HuH-7 (cell line): ENCODE results near the gene TPPP.

ENCODE experiments used
- DNase-seq: peaks from one replicate; pipeline ENCODE4 v3.0.0; 2011; ENCODE audit warnings: low spot score

The TPPP gene

DNA sequence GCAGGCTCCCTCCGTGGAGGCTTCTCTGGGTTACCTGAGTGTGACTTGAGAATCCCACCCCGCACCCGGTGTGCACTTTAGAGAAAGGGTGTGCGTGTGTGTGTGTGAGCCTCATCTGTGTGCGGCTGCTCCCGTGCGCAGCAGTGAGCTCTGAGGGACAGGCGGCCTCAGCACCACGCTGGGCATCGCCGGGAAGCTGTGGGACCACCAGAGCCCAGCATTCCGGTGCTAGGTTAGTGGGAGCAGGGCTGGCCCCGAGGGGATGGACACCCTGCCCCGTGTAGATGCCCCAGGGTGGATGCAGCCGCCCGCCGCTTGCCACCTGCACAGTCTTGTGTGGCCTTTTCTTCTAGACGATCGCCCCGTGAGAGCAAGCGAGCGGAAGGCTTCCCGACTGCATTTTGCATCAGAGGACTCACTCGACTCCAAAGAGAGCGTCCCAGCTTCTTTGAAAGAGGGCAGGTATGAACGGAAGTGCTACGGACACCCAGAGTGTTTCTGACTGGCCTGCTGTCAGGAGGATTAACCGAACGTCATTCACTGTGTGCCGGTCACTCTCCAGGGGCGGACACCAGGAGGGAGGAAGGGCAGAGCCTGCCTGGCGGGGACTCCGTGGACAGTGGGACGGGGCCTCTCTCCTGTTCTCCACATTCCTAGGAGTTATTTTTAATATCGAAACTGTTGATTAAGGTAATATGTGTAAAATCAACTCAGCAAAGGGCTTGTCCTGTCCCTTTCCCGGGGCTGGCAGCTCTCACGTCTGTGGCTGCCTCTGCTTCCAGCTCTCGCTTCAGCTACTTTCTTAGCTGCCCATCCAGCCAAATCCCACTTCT is 68.8 kb downstream of the TPPP start:
- no peak for DNase-seq

DNA sequence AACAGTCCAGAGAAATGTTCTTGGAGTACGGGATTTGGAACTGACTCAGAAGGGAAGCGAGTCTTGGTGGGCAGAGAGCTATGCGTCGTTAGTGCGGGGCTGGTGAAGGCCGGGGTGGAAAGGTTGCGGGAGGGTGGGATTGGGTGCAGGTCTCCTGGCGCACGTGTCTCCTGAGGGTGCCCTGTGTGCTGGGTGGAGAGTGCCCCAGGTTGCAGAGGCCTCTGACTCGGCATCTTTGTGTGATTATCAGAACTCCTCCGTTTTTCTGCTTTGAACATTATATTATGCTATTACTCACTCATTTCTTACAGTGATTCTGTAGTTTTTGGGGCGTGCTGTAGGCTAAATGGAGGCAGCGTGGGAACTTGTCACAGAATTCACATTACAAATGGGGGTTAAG is 69.6 kb downstream of the TPPP start:
- DNase-seq: no peak

DNA sequence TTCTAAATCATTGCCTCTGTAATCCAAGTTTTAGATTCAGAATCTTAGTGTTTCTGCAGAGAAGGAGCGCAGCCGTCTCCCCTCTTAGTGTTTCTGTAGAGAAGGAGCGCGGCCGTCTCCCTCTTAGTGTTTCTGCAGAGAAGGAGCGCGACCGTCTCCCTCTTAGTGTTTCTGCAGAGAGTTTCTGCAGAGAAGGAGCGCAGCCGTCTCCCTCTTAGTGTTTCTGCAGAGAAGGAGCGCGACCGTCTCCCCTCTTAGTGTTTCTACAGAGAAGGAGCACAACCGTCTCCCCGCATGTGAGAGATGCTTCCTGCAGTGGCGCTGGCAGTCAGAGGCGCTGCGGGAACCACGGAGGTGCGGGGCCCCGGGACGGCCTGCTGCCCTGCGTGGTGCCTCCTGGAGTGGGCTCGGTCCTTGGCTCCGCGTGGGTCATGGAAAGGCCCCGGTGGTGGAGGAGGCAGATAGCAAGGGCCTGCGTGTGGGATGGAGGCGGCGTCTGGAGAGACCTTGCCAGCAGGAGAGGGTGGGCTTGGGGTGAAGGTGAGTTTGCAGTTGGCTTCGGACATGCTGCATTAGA is 70.1 kb downstream of the TPPP start:
- DNase-seq: no peak

DNA sequence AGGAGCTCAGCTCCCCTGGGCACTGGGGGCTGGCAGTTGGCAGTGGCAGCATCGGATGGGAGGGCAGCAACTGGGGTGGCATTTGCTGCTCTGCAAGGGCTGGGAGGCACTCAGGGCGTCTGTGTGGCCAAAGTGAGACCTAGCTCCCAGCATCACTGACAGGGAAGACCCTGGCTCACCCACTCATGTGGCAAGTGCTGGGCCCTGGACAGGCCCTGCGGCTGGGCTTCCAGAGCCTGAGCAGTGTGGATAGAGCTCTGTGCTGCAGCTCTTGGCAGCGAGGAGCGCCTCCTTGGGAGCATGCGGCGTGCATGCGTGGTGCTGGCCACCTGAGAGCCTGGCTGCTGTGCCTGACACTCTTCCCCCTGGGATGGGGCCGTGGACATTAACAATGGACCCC is 70.8 kb downstream of the TPPP start:
- no peak for DNase-seq

DNA sequence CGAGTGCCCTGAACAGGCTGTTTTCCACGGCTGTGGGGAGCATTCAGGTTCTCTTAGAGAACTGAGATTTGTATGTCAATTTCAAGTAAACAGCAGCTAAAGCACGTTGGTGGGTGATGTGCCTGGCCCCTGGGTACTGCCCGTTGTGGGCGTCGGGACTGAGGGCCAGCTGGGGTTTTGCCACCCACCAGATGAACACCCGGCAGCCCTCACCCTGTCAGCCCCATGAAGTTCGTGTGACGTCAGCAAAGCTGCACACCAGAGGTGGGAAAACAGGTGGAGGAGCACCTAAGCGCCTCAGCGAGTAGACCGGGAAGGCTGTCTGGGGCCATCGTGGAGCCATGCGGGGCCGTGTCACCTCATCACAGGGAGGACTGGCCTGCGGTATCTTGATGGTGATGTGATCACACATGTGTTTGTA is 71.8 kb downstream of the TPPP start:
- DNase-seq: no peak

DNA sequence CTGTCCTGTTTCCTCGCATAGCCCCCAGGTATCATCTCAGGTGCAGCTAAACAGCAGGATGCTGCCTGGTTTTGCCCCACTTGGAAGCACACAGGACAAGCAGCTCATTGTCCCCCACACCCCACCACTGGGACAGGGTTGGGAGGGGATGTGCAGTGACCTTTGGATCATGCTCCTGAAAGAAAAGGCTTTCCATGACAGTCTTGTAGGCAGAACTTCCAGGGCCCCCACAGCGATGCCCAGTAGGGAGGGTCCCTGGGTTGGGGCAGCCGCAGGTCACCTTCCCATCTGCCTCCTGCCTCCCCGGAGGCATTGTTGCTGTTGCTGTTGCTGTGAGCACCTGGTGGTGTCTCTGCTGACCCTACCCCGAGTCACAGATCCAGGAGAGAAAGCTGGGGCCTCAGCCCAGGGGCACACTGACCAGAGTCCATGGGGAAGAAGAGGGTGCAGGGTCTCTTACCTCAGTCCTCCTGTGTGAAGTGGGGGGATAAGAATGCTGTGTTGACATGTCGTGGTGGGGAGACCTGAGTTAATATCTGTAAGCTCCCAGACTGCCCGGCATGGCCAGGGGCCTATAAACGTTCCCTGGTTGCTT is 72.5 kb downstream of the TPPP start:
- no peak for DNase-seq

DNA sequence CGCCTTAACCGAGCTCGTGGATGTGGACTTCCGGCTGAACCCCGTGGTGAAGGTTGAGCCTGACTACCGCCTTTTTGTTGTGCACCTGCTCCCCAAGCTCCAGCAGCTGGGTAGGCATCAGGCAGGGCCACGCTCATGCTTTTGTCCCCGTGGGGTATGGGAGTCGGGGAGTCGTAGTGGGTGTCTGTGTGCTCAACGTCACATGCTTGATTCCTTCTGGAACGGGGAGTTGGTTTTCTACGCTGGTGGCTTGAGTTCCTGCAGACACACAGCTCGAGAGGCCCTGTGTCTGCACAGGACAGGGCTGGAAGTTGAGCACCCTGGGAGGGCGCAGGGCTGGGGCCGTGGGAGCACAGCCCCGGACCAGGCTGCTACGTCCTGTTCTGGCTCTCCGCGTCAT is 73.0 kb downstream of the TPPP start:
- DNase-seq: no peak

DNA sequence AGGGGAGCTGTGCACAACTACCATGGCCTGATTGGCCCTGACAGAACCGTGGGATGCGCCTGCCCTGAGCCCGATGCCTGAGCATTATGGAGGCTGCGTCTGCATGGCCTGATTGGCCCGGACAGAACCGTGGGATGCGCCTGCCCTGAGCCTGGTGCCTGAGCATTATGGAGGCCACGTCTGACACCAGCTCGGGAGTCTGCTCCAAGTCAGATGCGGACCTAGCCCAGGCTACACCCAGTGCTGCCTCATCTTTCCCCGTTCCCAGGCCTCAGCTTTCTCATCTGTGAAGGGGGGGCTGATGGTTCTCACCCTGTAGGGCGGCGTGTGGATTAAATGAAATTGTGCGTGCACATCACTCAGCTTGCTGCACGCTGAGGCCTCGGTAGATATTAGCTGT is 73.7 kb downstream of the TPPP start:
- DNase-seq: no peak

DNA sequence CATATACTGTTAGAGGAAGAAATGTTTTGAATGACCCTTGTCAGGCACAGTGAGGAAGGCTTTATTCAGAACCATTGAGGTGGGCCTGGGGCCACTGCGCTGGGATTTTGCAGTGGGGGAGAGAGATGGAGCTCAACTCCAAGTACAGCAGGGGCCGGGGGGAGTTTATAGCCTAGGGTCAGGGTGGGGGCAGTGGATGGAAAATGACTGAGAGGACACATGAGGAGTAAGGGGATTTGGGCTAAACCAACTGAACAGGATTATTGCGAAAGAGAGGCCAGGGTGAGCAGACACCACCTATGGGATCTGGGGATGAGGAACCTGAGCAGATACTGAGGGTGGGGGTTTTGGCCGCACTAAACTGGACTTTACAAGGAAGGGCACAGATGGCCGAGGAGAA is 74.7 kb downstream of the TPPP start:
- DNase-seq: no peak

DNA sequence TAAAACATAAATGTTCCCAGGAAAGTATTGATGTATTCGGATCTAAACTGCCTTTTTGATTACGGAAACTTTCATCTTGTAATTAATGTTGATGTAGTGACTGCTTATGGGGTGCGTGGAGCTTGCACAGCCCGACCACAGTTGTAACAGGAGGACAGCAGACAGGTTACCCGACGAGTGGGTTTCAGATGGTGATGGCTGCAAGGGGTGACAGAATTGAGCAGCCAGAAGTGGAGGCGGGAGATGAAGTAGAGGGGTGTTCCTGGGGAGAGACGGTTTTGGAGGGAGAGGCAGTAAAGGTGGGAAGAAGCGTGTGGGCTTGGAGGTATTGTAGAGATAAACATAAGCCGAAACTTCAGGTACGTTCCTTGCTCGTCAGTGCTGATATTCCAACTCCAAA is 75.3 kb downstream of the TPPP start:
- DNase-seq: no peak

DNA sequence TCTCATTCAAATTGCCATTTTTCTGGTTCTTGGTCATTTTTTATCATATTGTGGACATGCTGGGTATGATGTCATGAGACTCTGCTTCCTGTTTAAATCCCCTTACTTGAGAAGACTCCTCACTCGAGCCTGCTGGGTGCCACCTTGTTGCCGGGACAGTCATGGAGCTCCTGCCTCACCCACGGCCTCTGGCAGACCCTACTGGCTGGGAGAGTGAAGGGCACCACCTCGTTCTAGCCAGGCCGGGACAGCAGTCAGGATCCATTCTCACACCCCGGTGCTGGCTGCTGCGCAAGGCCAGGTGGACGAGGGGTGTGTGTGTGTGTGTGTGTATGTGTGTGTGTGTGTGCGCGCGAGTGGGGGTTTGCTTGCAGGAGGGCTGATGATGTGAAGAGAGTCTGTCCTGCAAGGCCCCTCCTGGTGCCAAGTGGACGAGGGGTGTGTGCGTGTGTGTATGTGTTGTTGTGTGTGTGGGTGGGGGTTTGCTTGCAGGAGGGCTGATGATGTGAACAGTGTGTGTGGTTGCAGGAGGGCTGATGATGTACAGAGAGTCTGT is 76.6 kb downstream of the TPPP start:
- DNase-seq: no peak

DNA sequence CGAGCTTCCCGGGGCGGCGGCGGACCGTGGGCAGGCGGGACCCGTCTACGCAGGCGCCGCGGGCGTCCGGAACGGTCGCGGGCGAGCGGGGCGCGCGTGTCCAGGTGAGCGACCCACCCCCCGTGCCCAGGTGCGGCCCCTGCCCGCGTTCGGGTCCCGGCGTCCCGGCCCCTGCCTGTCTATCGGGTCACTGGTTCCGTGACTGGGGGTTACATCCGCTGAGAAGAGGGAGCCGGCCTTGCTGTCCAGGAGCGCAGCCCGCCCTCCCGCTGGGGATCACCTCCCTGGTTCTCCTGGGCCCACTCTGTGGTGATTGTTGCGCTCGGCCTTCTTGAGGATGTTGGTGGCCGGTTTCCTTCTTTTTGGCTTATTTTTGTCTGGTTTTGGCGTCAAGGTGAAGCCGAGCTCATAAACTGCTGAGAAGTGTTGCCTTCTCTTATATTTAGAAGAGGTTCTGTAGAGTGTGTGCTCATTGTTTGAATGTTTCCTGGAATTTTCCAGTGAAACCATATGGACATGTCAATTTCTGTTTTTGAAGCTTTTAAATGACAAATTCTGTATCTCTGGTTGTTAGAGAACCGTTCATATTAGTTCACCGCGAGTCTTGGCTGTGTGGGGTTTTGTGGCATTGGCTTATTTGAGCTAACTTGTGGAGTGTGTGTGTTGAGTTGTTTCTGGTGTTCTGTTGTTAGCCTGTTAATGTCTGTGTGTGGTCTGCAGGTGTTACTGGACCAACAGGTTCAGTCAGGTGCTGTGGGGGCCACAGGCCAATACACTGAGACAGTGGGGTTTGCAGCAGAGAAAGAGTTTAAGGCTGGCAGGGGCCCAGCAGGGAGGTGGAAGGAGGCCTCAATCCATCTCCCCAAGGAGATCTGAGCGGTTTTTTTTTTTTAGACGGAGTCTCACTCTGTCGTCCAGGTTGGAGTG is 80.4 kb downstream of the TPPP start:
- no peak for DNase-seq

DNA sequence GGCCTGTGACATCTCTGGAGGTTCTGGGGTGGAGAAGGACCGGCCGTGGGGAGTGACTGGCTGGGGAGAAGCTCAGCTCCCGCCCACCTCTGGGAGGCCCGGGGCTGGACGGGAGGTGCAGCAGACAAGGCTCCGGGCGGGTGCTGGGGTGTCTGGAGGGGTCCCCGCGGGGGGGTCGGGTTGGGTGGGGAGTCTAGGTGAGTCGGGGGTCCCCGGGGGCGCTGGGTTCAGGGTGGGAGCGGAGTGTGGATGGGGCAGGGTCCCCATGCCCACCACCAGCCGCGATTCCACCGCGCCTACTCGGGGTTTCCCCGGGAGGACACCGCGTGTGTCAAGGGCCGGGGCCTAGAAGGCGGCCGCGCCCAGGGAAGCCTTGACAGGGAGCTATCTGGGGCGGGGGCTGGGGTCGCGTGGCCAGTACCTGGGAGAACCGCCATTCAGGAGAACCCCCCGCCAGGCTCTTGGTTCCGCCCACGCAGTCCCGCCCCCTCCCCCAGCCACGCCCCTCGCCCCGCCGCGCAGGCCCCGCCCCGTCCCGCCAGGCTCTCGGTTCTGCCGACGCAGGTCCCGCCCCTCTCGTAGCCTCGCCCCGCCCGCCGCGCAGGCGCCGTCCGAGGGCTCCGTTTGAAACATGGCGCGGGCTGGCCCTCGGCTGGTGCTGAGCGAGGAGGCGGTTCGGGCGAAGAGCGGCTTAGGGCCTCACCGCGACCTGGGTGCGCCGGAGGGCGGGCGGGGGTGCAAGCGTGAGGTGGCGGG is 81.2 kb downstream of the TPPP start, which contains the start of gene CEP72:
Gene CEP72 (plus strand): TSS at position 610 of the 756 bp plus-strand sequence. CDS start 22 bp downstream, at position 632.
- peak; percentile 84 for DNase-seq

DNA sequence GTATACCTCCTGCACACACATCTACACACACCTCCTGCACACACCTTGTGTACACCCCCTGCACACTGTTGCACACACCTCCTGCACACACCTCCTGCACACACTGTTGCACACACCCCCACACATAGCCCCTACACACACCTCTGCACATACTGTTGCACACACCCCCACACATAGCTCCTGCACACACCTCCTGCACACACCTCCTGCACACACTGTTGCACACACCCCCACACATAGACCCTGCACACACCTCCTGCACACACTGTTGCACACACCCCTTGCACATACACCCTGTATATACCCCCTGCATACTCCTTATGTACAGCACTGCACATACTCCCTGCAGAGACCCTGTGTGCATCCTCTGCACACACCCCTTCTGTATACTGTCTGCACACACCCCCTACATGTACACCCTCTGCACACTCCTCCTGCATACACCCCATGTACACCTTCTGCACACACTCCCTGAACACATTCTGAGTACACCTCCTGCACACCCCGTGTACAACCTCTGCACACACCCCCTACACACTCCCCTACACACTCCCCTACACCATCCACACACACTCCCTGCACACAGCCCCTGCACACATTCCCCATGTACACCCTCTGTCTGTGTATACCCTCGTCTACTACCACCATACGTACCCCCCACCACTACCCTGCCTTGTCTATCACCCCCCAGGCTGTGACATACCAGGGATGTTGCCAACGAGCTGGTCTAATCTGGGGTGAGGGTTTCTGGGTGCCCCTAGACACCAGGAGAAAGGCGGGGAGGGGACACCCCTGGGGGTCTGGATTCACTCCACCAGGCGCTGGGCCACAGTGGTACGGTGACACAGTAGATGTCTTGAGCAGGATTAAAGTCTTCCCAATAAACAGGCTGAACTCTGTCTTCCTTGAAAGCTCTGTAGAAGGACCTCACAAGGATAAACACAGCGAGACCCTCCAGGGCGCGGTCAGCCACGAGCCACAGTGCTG is 82.1 kb downstream of the TPPP start:
- no peak for DNase-seq

DNA sequence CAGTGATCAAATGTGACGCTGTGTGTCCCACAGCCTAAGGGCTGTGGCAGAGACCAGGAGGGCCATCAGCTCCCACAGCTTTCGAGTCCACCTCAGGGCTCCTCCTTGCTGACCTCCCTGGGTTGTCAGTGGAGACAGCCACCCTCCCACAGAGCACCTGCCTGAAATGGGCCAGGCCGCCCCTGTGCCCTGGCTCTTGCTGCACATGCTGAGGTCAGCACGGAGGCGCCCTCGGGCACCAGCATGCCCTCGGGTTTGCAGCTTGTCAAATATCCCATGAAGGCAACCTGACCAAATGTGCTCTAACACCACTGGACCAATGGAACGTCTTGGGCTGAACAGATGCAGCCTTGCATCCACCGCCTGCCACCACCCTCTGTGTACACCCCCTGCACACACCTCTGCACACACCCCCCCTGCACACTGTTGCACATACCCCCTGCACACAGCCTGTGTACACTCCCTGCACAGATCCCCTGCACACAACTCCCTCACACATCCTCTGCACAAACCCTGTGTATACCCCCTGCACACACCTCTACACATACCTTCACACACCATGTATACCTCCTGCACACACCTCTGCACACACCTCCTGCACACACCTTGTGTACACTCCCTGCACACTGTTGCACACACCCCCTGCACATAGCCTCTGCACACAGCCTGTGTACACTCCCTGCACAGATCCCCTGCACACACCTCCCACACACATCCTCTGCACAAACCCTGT is 83.0 kb downstream of the TPPP start:
- no peak for DNase-seq
